Endothelial cell of umbilical vein (primary cell): ENCODE measurements around the gene SKAP1. TPM values are rescaled to one million over a fixed set of nuclear protein-coding genes. Genes with fewer than 3 reads are reported as not detected.
A peak's percentile ranks its signal among the peaks of the same experiment; 100 is the strongest.

Experiments
- BruUV-seq: library from RNA; stranded (reverse); fragments of 400-500 nt; replicated peaks from 2 replicates; lab custom pipeline; 2021; lab: Mats Ljungman, UMichigan
- CTCF ChIA-PET: fragments of 300-600, 350-600 bp; sonication (Branson Sonifier 250); formaldehyde crosslinking; loops from one replicate; lab custom pipeline; 2021; ENCODE audit warnings: antibody characterized with exemption, inconsistent platforms; lab: Charles Lee
- POLR2A ChIA-PET: fragments of 300-600, 350-600 bp; sonication (Branson Sonifier 250); formaldehyde crosslinking; loops from one replicate; lab custom pipeline; 2021; ENCODE audit warnings: antibody characterized with exemption, inconsistent platforms; lab: Charles Lee
- DNase-seq: peaks from one replicate; pipeline ENCODE4 v3.0.0-alpha.2; 2011; ENCODE audit warnings: low read depth, low spot score
- FAIRE-seq: peaks from 2 replicates; lab custom pipeline; 2011; peaks lifted over from hg19 to GRCh38; lab: Jason Lieb, UNC
- H2AFZ ChIP-seq: 2 replicates; pipeline ENCODE4 v1.6.0; 2012; ENCODE audit warnings: low read depth, low read length, control low read depth, inconsistent platforms
- H3K27ac ChIP-seq: 2 replicates; pipeline ENCODE4 v1.5.1; 2011; ENCODE audit warnings: low read depth, mild to moderate bottlenecking, control low read depth, low read length, moderate library complexity; ENCODE audit not compliant: insufficient read depth
- H3K27me3 ChIP-seq, 2 experiments: 2 replicates each; pipeline versions ENCODE4 v1.6.0 to v1.6.1; 2011; ENCODE audit warnings: low read length in 2 of 2, mixed read lengths in 1 of 2; ENCODE audit not compliant: control insufficient read depth in 2 of 2, insufficient read depth in 2 of 2
- H3K36me3 ChIP-seq, 2 experiments: 2 replicates in 1 of 2; 3 replicates in 1 of 2; pipeline ENCODE4 v1.5.1; 2011; ENCODE audit warnings: low read length in 2 of 2, mild to moderate bottlenecking in 1 of 2, moderate library complexity in 1 of 2; ENCODE audit not compliant: control insufficient read depth in 2 of 2, insufficient read depth in 2 of 2; ENCODE audit errors: extremely low read depth in 1 of 2
- H3K4me1 ChIP-seq: 3 replicates; pipeline ENCODE4 v1.5.1; 2011; ENCODE audit warnings: mild to moderate bottlenecking, low read length; ENCODE audit not compliant: control insufficient read depth, insufficient read depth; ENCODE audit errors: extremely low read depth
- H3K4me2 ChIP-seq: 2 replicates; pipeline ENCODE4 v1.6.1; 2011; ENCODE audit warnings: low read length, control low read depth, mixed read lengths; ENCODE audit not compliant: insufficient read depth
- H3K4me3 ChIP-seq, 3 experiments: fragments of 200-600 bp in 1 of 3; sonication (generic), shearing (Covaris generic) in 1 of 3; replicated peaks in 1 of 3; 2 replicates each; pipeline ENCODE4 v1.5.1; 2011 to 2016; ENCODE audit warnings: control low read depth in 3 of 3, low read length in 3 of 3, mild to moderate bottlenecking in 2 of 3, inconsistent platforms in 1 of 3, low read depth in 1 of 3, moderate library complexity in 1 of 3; ENCODE audit not compliant: insufficient read depth in 1 of 3
- H3K79me2 ChIP-seq: 2 replicates; pipeline ENCODE4 v1.6.0; 2012; ENCODE audit warnings: low read length, inconsistent platforms; ENCODE audit not compliant: control insufficient read depth, insufficient read depth
- H3K9ac ChIP-seq: replicated peaks from 2 replicates; pipeline ENCODE3; 2011; ENCODE audit warnings: low read length, control low read depth; ENCODE audit not compliant: insufficient read depth; ENCODE audit errors: extremely low read depth
- H3K9me1 ChIP-seq: replicated peaks from 3 replicates; pipeline ENCODE4 v1.6.0; 2011; ENCODE audit warnings: mild to moderate bottlenecking, low read length; ENCODE audit not compliant: control insufficient read depth, insufficient read depth; ENCODE audit errors: extremely low read depth
- H3K9me3 ChIP-seq: replicated peaks from 2 replicates; pipeline ENCODE4 v1.5.1; 2012; ENCODE audit warnings: low read length, inconsistent platforms; ENCODE audit not compliant: control insufficient read depth, insufficient read depth
- H4K20me1 ChIP-seq: replicated peaks from 2 replicates; pipeline ENCODE3; 2011; ENCODE audit warnings: mild to moderate bottlenecking, low read length; ENCODE audit not compliant: control insufficient read depth, insufficient read depth; ENCODE audit errors: extremely low read depth
- EZH2 ChIP-seq: IDR thresholded peaks from 2 replicates; pipeline ENCODE4 v1.6.1; 2012; ENCODE audit warnings: borderline replicate concordance, low read depth, mild to moderate bottlenecking, moderate library complexity, low read length, inconsistent platforms; ENCODE audit not compliant: severe bottlenecking
- FOS ChIP-seq: IDR thresholded peaks from 2 replicates; pipeline ENCODE4 v1.6.1; 2011; ENCODE audit warnings: mild to moderate bottlenecking, low read length, moderate library complexity, borderline replicate concordance; ENCODE audit not compliant: insufficient read depth
- GATA2 ChIP-seq: IDR thresholded peaks from 2 replicates; pipeline ENCODE4 v1.7.0; 2011; ENCODE audit warnings: low read depth, mild to moderate bottlenecking, moderate library complexity, mixed read lengths, low read length; ENCODE audit not compliant: insufficient read length, insufficient read depth
- JUN ChIP-seq: IDR thresholded peaks from 2 replicates; pipeline ENCODE4 v1.6.1; 2011; ENCODE audit warnings: borderline replicate concordance, low read depth; ENCODE audit not compliant: insufficient read length, insufficient read depth
- MAX ChIP-seq: IDR thresholded peaks from 2 replicates; pipeline ENCODE4 v1.6.1; 2011; ENCODE audit not compliant: insufficient read depth, insufficient read length
- MYC ChIP-seq: IDR thresholded peaks from one replicate; pipeline ENCODE4 v1.6.1; 2011; ENCODE audit warnings: mild to moderate bottlenecking, low read depth, low read length
- POLR2A ChIP-seq: IDR thresholded peaks from 2 replicates; pipeline ENCODE4 v1.6.1; 2012; ENCODE audit warnings: low read depth, mild to moderate bottlenecking, control low read depth, low read length
- POLR2AphosphoS5 ChIP-seq: IDR thresholded peaks from 2 replicates; pipeline ENCODE4 v1.6.1; 2012; ENCODE audit warnings: low read depth, mild to moderate bottlenecking, control low read depth, low read length, moderate library complexity; ENCODE audit not compliant: insufficient read depth
- dilution Hi-C: fragments of 300-500 bp; cut with MboI; formaldehyde crosslinking; loops from one replicate; pipeline ENCODE4 v1.15.0; 2019; ENCODE audit warnings: low sequenced_read_pairs; ENCODE audit not compliant: extremely low pct_ligation_motif_present
- intact Hi-C: fragments of 100-400 bp; cut with micrococcal nuclease; formaldehyde crosslinking; loops from one replicate; pipeline ENCODE4 v1.10.0; 2022
- polyA plus RNA-seq, 4 experiments: library from polyadenylated mRNA; depleted of rRNA in 3 of 4; stranded (reverse) in 3 of 4; unstranded in 1 of 4; fragments of >200 nt; gene quantifications; 2 replicates each; pipeline versions ENCODE4 v1.2.1 to v1.2.3, GENCODE V29; 2011 to 2012; ENCODE audit warnings: missing spikeins in 1 of 4
- total RNA-seq: library from RNA; stranded (reverse); gene quantifications from 2 replicates; pipeline ENCODE4 v1.2.3, GENCODE V29; 2021
- TF ChIP-seq, protein P1 (sequence below), 2 donors: IDR thresholded peaks; 1 replicate in 1 of 2; 2 replicates in 1 of 2; pipeline ENCODE4 v1.5.1; 2011; ENCODE audit warnings: low read length in 2 of 2, mild to moderate bottlenecking in 2 of 2, moderate library complexity in 2 of 2, control low read depth in 1 of 2, inconsistent platforms in 1 of 2, low read depth in 1 of 2; ENCODE audit not compliant: insufficient read depth in 1 of 2; ENCODE audit errors: extremely low read depth in 1 of 2

The SKAP1 gene
- total and polyA plus RNA-seq, 2 donors (not counting 3 experiments of a cell fraction or from before 2014, with no cell fraction given) = 0.75 TPM; not detected in 1

GRCh38 chr17:48102043-48102750, 327.8 kb downstream of the SKAP1 start:
- Histone ChIP-seq H2AFZ (no peak overlapping the region), H3K79me2 (peaks cover 37% of the 10 kb centered on the region), H3K36me3 (no peaks in the 10 kb centered on the region), H3K4me1 (peaks cover 11% of the 10 kb centered on the region), H3K9me3 (no peaks in the 10 kb centered on the region), H4K20me1 (peaks cover 3% of the 10 kb centered on the region), H3K4me2 (peak overlapping the region; percentile 37), H3K9ac (no peak overlapping the region), H3K4me3 (peak overlapping the region in 1 of 3 experiments; percentile 91), H3K27me3 (no peaks in the 10 kb centered on the region), H3K9me1 (no peaks in the 10 kb centered on the region), H3K27ac (no peak overlapping the region)
- CTCF ChIA-PET = interaction anchor here (1.0 to 2.2 kb wide), 2 partner anchors 22 to 29 kb away, joined by 4 to 13 read pairs; no protein-coding TSS in a partner anchor
- TF ChIP-seq POLR2AphosphoS5 (no peak), JUN (no peak), GATA2 (no peak), FOS (no peak), MYC (no peak), MAX (no peak), POLR2A (no peak), EZH2 (no peak)
- TF ChIP-seq, protein P1, sequence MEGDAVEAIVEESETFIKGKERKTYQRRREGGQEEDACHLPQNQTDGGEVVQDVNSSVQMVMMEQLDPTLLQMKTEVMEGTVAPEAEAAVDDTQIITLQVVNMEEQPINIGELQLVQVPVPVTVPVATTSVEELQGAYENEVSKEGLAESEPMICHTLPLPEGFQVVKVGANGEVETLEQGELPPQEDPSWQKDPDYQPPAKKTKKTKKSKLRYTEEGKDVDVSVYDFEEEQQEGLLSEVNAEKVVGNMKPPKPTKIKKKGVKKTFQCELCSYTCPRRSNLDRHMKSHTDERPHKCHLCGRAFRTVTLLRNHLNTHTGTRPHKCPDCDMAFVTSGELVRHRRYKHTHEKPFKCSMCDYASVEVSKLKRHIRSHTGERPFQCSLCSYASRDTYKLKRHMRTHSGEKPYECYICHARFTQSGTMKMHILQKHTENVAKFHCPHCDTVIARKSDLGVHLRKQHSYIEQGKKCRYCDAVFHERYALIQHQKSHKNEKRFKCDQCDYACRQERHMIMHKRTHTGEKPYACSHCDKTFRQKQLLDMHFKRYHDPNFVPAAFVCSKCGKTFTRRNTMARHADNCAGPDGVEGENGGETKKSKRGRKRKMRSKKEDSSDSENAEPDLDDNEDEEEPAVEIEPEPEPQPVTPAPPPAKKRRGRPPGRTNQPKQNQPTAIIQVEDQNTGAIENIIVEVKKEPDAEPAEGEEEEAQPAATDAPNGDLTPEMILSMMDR (IDR thresholded peaks at IDR 0.05; ENCODE audit: extremely low read depth in 1 of 2, insufficient read depth in 1 of 2, low read depth in 1 of 2, low read length in 2 of 2) = no peak
- no TSS peak for BruUV-seq
- POLR2A ChIA-PET = interaction anchor here (1.7 kb wide), 1 partner anchor 54 kb away, joined by 9 read pairs; the partner anchor contains the start of gene NFE2L1
- FAIRE-seq = no peak
- DNase-seq = no peak
- intact Hi-C loops = loop anchor here (5.0 kb wide), 1 partner anchor 140 kb away; no protein-coding TSS in a partner anchor
- dilution Hi-C loops = no loop called here
